GM12878 (cell line): Measurements from ENCODE around the gene LYPD6. TPM values are rescaled to one million over a fixed set of nuclear protein-coding genes. Genes with fewer than 3 reads are reported as not detected.

ENCODE experiments used
- ATAC-seq: fragments of 200-7000 bp; cut with Tn5 transposase; 3 replicates; pipeline ENCODE4 v1.9.1; 2020; ENCODE audit warnings: mild to moderate bottlenecking, moderate library complexity
- BruUV-seq: library from RNA; stranded (reverse); fragments of 400-500 nt; replicated peaks from 2 replicates; lab custom pipeline; 2021; lab: Mats Ljungman, UMichigan
- CTCF ChIA-PET: fragments of 300-600 bp; sonication (Branson Sonifier 250); formaldehyde crosslinking; extraction: SDS; loops from one replicate; lab custom pipeline; 2021; ENCODE audit warnings: inconsistent platforms; lab: Yijun Ruan, JAX
- POLR2A ChIA-PET: fragments of 350-600 bp; formaldehyde crosslinking; extraction: SDS; loops from one replicate; lab custom pipeline; 2021; ENCODE audit warnings: inconsistent platforms; lab: Charles Lee
- RAD21 ChIA-PET: fragments of 300-600 bp; sonication (Branson Sonifier 250); formaldehyde crosslinking; loops from one replicate; lab custom pipeline; 2023; ENCODE audit warnings: antibody characterized with exemption; ENCODE audit not compliant: unreplicated experiment; lab: Charles Lee
- SMC1A ChIA-PET: fragments of 300-600 bp; sonication (Branson Sonifier 250); formaldehyde crosslinking; loops from one replicate; lab custom pipeline; 2023; ENCODE audit not compliant: unreplicated experiment, uncharacterized antibody; lab: Charles Lee
- DNase-seq: peaks from one replicate; pipeline ENCODE4 v3.0.0-alpha.2; 2011; ENCODE audit warnings: low read depth, low spot score
- FAIRE-seq: peaks from 3 replicates; lab custom pipeline; 2011; peaks lifted over from hg19 to GRCh38; lab: Jason Lieb, UNC
- H2AFZ ChIP-seq: 2 replicates; pipeline ENCODE4 v1.6.0; 2011; ENCODE audit warnings: low read depth, low read length, control low read depth; ENCODE audit not compliant: control insufficient read depth
- H3K27ac ChIP-seq: 2 replicates; pipeline ENCODE4 v1.5.1; 2011; ENCODE audit warnings: control low read depth; ENCODE audit not compliant: control insufficient read depth, insufficient read depth
- H3K27me3 ChIP-seq, 2 experiments: replicated peaks in 1 of 2; 2 replicates each; pipeline versions ENCODE4 v1.6.0 to v1.6.1; 2011; ENCODE audit warnings: low read length in 1 of 2; ENCODE audit not compliant: control insufficient read depth in 2 of 2, insufficient read depth in 2 of 2
- H3K36me3 ChIP-seq, 2 experiments: 2 replicates each; pipeline ENCODE4 v1.5.1; 2011; ENCODE audit warnings: low read length in 1 of 2; ENCODE audit not compliant: control insufficient read depth in 2 of 2, insufficient read depth in 2 of 2
- H3K4me1 ChIP-seq: 2 replicates; pipeline ENCODE4 v1.6.1; 2011; ENCODE audit warnings: mild to moderate bottlenecking, low read length, moderate library complexity, mixed read lengths; ENCODE audit not compliant: control insufficient read depth, insufficient read depth
- H3K4me2 ChIP-seq: 2 replicates; pipeline ENCODE4 v1.6.0; 2011; ENCODE audit warnings: control low read depth; ENCODE audit not compliant: control insufficient read depth, insufficient read depth
- H3K4me3 ChIP-seq: fragments of 200-600 bp; sonication (generic); 2 replicates; pipeline ENCODE4 v1.5.1; 2016
- H3K79me2 ChIP-seq: 2 replicates; pipeline ENCODE4 v1.6.0; 2011; ENCODE audit warnings: low read length; ENCODE audit not compliant: control insufficient read depth, insufficient read depth
- H3K9ac ChIP-seq: 2 replicates; pipeline ENCODE4 v1.8.0; 2011; ENCODE audit warnings: low read length, control low read depth, mixed read lengths; ENCODE audit not compliant: control insufficient read depth, insufficient read depth
- H3K9me3 ChIP-seq: replicated peaks from 3 replicates; pipeline ENCODE4 v1.5.1; 2011; ENCODE audit warnings: mild to moderate bottlenecking, low read length; ENCODE audit not compliant: control insufficient read depth, insufficient read depth
- H4K20me1 ChIP-seq: 2 replicates; pipeline ENCODE4 v1.6.0; 2011; ENCODE audit not compliant: control insufficient read depth, insufficient read depth
- E2F4 ChIP-seq: IDR thresholded peaks from 2 replicates; pipeline ENCODE4 v1.6.1; 2012; ENCODE audit warnings: low read depth, low read length, improper control_type of control experiment
- EZH2 ChIP-seq: IDR thresholded peaks from 2 replicates; pipeline ENCODE4 v1.6.1; 2012; ENCODE audit warnings: low read depth, mild to moderate bottlenecking, control low read depth, inconsistent platforms, low read length, borderline replicate concordance; ENCODE audit not compliant: control insufficient read depth
- MTA2 ChIP-seq: fragments of 450-650 bp; IDR thresholded peaks from 2 replicates; pipeline ENCODE4 v1.6.1; 2016; ENCODE audit warnings: low read depth, mild to moderate bottlenecking, moderate library complexity
- SUZ12 ChIP-seq: fragments of 200-600 bp; sonication (generic); IDR thresholded peaks from one replicate; pipeline ENCODE4 v1.6.1; 2018; ENCODE audit warnings: antibody characterized with exemption, mild to moderate bottlenecking; ENCODE audit not compliant: unreplicated experiment
- ZNF592 ChIP-seq: fragments of 450-650 bp; IDR thresholded peaks from 2 replicates; pipeline ENCODE4 v1.6.1; 2017; ENCODE audit warnings: mild to moderate bottlenecking, moderate library complexity
- WGBS: methylation state at CpG from one replicate; pipeline ENCODE4 v1.1.6; 2016; ENCODE audit warnings: low lambda C conversion rate; ENCODE audit not compliant: insufficient replicate concordance, insufficient coverage; ENCODE audit errors: missing lambda C conversion rate; 5-methylcytosine and 5-hydroxymethylcytosine counted together
- in situ Hi-C: fragments of 300-500 bp; cut with MboI; formaldehyde crosslinking; loops from 9 replicates; pipeline ENCODE4 v1.14.3; 2018; ENCODE audit warnings: mixed read lengths
- intact Hi-C: fragments of 100-400 bp; cut with micrococcal nuclease; formaldehyde crosslinking; loops from one replicate; pipeline ENCODE4 v1.14.2; 2022; ENCODE audit not compliant: unreplicated experiment
- polyA plus RNA-seq, 11 experiments: library from polyadenylated mRNA; depleted of rRNA in 4 of 11; unstranded in 6 of 11; stranded (reverse) in 5 of 11; fragments of >200 nt; fragmentation: Nextera tagmentation in 4 of 11; fragmentation: Illumina TruSeq in 1 of 11; extraction: Ambion mirVana in 4 of 11; extraction: Trizol in 1 of 11; gene quantifications; 1 replicate in 1 of 11; 2 replicates in 10 of 11; pipeline versions ENCODE4 v1.2.1 to v1.2.3, GENCODE V29; 2011 to 2016; ENCODE audit warnings: inconsistent platforms in 2 of 11, missing spikeins in 2 of 11, low read depth in 1 of 11
- total RNA-seq, 4 experiments: library from RNA; depleted of rRNA in 3 of 4; stranded (reverse); fragments of >200 nt in 3 of 4; fragmentation: Illumina TruSeq in 1 of 4; extraction: Trizol in 1 of 4; gene quantifications; 2 replicates each; pipeline versions ENCODE4 v1.2.1 to v1.2.3, GENCODE V29; 2013 to 2021
- TF ChIP-seq, protein P1 (sequence below): IDR thresholded peaks from 2 replicates; pipeline ENCODE4 v1.6.1; 2011; ENCODE audit warnings: low read depth, low read length, improper control_type of control experiment, borderline replicate concordance
- TF ChIP-seq, protein P2 (sequence below): fragments of 450-650 bp; IDR thresholded peaks from 2 replicates; pipeline ENCODE4 v1.6.1; 2018; ENCODE audit warnings: mild to moderate bottlenecking, low read depth, moderate library complexity; ENCODE audit not compliant: partially characterized antibody

LYPD6 gene
- total and polyA plus RNA-seq, 10 of the 15 experiments (the other 5 are each of a cell fraction or from before 2014, with no cell fraction given) = not detected

- in situ Hi-C loops (no loop called here), intact Hi-C loops (no loop called here)
- TF ChIP-seq MTA2 = 0 out of 2 replicates have a peak, but pooled peaks have one; percentile 27
- TF ChIP-seq ZNF592 = no peak
- no peak for FAIRE-seq
- ChIA-PET RAD21 (no interaction called here), SMC1A (no interaction called here), POLR2A (no interaction called here), CTCF (interaction anchor here (0.7 kb wide), 1 partner anchor 26 kb away, joined by 3 read pairs; no protein-coding TSS in a partner anchor)
- Histone ChIP-seq H3K4me3 (no peak overlapping the region), H4K20me1 (no peaks in the 10 kb centered on the region), H3K4me1 (no peaks in the 10 kb centered on the region), H3K9ac (no peak overlapping the region), H3K36me3 (no peaks in the 10 kb centered on the region), H3K27me3 (no peaks in the 10 kb centered on the region), H3K27ac (no peak overlapping the region), H3K4me2 (no peak overlapping the region), H2AFZ (no peak overlapping the region), H3K9me3 (no peaks in the 10 kb centered on the region; the same call in 2 of the 3 replicates), H3K79me2 (no peaks in the 10 kb centered on the region)
- no TSS peak for BruUV-seq
- no peak for DNase-seq
- ATAC-seq = peak; percentile 63
Measured at GRCh38 chr2:149296031-149296430, 34.4 kb upstream of the LYPD6 start.

DNA sequence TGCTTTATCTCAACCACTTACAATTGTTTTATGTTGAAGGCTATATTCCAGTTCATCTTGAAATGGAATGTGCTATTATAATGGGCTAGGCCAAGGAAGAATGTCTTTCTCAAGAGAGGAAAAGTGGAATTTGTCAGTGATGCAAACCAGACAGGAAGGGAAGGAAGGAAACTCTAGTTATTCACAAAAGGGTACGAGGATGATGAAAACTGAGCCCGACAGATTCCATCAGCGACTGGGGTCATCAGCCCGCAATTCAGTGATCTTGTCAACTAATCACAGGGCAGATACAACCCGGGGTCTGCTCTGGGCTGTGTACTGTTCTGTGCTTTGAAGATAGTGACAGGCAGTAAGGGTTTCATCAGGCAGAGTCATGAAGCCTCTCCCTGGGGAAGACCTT lies 23.4 kb upstream of the LYPD6 start:
- ChIA-PET RAD21 (no interaction called here), CTCF (no interaction called here), POLR2A (no interaction called here), SMC1A (no interaction called here)
- Histone ChIP-seq H3K27me3 (no peaks in the 10 kb centered on the region), H3K4me1 (no peaks in the 10 kb centered on the region), H2AFZ (no peak overlapping the region), H3K4me3 (no peak overlapping the region), H3K9ac (no peak overlapping the region), H3K79me2 (no peaks in the 10 kb centered on the region), H3K9me3 (no peaks in the 10 kb centered on the region), H4K20me1 (no peaks in the 10 kb centered on the region), H3K4me2 (no peak overlapping the region), H3K36me3 (no peaks in the 10 kb centered on the region), H3K27ac (no peak overlapping the region)
- in situ Hi-C loops (no loop called here), intact Hi-C loops (no loop called here)
- BruUV-seq = no TSS peak
- ATAC-seq (no peak), DNase-seq (no peak), FAIRE-seq (no peak)
- WGBS = 59% methylated on average over 5 of the region's 5 CpGs
- TF ChIP-seq MTA2 (no peak), EZH2 (no peak), E2F4 (no peak), SUZ12 (no peak)
- TF ChIP-seq, protein P1, sequence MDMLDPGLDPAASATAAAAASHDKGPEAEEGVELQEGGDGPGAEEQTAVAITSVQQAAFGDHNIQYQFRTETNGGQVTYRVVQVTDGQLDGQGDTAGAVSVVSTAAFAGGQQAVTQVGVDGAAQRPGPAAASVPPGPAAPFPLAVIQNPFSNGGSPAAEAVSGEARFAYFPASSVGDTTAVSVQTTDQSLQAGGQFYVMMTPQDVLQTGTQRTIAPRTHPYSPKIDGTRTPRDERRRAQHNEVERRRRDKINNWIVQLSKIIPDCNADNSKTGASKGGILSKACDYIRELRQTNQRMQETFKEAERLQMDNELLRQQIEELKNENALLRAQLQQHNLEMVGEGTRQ = no peak
- TF ChIP-seq, protein P2, sequence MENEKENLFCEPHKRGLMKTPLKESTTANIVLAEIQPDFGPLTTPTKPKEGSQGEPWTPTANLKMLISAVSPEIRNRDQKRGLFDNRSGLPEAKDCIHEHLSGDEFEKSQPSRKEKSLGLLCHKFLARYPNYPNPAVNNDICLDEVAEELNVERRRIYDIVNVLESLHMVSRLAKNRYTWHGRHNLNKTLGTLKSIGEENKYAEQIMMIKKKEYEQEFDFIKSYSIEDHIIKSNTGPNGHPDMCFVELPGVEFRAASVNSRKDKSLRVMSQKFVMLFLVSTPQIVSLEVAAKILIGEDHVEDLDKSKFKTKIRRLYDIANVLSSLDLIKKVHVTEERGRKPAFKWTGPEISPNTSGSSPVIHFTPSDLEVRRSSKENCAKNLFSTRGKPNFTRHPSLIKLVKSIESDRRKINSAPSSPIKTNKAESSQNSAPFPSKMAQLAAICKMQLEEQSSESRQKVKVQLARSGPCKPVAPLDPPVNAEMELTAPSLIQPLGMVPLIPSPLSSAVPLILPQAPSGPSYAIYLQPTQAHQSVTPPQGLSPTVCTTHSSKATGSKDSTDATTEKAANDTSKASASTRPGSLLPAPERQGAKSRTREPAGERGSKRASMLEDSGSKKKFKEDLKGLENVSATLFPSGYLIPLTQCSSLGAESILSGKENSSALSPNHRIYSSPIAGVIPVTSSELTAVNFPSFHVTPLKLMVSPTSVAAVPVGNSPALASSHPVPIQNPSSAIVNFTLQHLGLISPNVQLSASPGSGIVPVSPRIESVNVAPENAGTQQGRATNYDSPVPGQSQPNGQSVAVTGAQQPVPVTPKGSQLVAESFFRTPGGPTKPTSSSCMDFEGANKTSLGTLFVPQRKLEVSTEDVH = no peak
